Upper lobe of left lung (tissue), 6 donors: Measurements from ENCODE around the gene ADAT2. TPM values are rescaled to one million over a fixed set of nuclear protein-coding genes. Genes with fewer than 3 reads are reported as not detected.

Experiments used
- ATAC-seq, 2 donors: fragments of 200-7000 bp; cut with Tn5 transposase; one replicate each; pipeline ENCODE4 v1.9.1; 2022; ENCODE audit warnings: mild to moderate bottlenecking in 2 of 2, moderate library complexity in 2 of 2; ENCODE audit not compliant: low FRiP score in 2 of 2
- DNase-seq, 2 donors: peaks; one replicate each; pipeline ENCODE4 v3.0.0-alpha.2; 2019 to 2020
- H3K27ac ChIP-seq, 4 donors: fragments of 200-600 bp; sonication (generic); one replicate each; pipeline ENCODE4 v1.5.1; 2016 to 2019
- H3K27me3 ChIP-seq, 4 donors: fragments of 200-600 bp; sonication (generic); one replicate each; pipeline ENCODE4 v1.5.1; 2017 to 2019
- H3K36me3 ChIP-seq, 4 donors: fragments of 200-600 bp; sonication (generic); one replicate each; pipeline ENCODE4 v1.5.1; 2016 to 2019
- H3K4me1 ChIP-seq, 4 donors: fragments of 200-600 bp; sonication (generic); one replicate each; pipeline ENCODE4 v1.5.1; 2018 to 2019
- H3K4me3 ChIP-seq, 4 donors: fragments of 200-600 bp; sonication (generic); one replicate each; pipeline ENCODE4 v1.5.1; 2017 to 2019; ENCODE audit warnings: mild to moderate bottlenecking in 2 of 4, moderate library complexity in 1 of 4
- H3K9me3 ChIP-seq, 4 donors: fragments of 200-600 bp; sonication (generic); one replicate each; pipeline ENCODE4 v1.5.1; 2018 to 2019
- EP300 ChIP-seq, 4 donors: sonication (generic); formaldehyde crosslinking; IDR thresholded peaks; one replicate each; pipeline ENCODE4 v1.5.1; 2017; ENCODE audit warnings: antibody characterized with exemption in 4 of 4, control low read depth in 2 of 4
- POLR2A ChIP-seq, 4 donors: fragments of 450-650 bp; IDR thresholded peaks; one replicate each; pipeline ENCODE4 v1.5.1; 2016 to 2017; ENCODE audit warnings: antibody characterized with exemption in 4 of 4, mild to moderate bottlenecking in 2 of 4
- POLR2AphosphoS5 ChIP-seq, 2 donors: sonication (generic); formaldehyde crosslinking; IDR thresholded peaks; one replicate each; pipeline ENCODE4 v1.5.1; 2017; ENCODE audit warnings: antibody characterized with exemption in 2 of 2
- WGBS, 2 donors: methylation state at CpG; one replicate each; pipeline ENCODE4 v1.1.5; 2017 to 2018; 5-methylcytosine and 5-hydroxymethylcytosine counted together
- total RNA-seq, 6 donors: library from RNA; depleted of rRNA in 4 of 6; stranded (reverse); fragments of >200 nt in 4 of 6; gene quantifications; one replicate each; pipeline versions ENCODE4 v1.1.0 to v1.2.1, GENCODE V29; 2016 to 2021
- TF ChIP-seq, protein P1 (sequence below), 6 experiments: fragments of 450-650 bp in 4 of 6; fragments of 200-600 bp in 2 of 6; sonication (generic) in 2 of 6; IDR thresholded peaks; one replicate each; pipeline ENCODE4 v1.5.1; 2016 to 2019; ENCODE audit warnings: antibody characterized with exemption in 6 of 6
- donor health status: DM: no; HTN: no; CAD: no; lungs with moderate emphysema.
- donor health status: DM: no; HTN: yes; CAD: no; lungs with severe emphysema.

Gene ADAT2
- total RNA-seq, 6 donors from 2014 or later: 4.9 to 11.5 (median 6.8) TPM

DNA sequence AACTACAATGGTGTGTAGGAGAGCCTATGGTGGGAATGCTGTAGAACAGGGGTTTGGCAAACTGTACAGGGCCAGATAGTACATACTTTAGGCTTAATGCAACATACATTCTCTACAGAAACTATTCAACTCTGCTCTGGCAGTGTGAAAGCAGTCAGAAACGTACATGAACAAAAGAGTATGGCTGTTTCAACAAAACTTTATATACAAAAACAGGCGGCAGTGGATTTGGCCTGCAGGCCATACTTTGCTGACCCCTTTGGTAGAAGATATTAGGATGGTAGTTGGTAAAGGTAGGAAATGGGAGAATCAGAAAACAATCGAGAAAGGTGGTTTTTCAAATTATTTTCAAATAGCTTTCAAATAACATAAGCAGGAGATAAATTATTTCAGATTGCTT is 36.3 kb upstream of the ADAT2 start:
- Histone ChIP-seq H3K9me3 (no peaks in the 10 kb centered on the region), H3K4me1 (no peaks in the 10 kb centered on the region), H3K36me3 (peaks cover 0 to 9% (median 0%) of the 10 kb centered on the region in 4 donors), H3K27ac (no peak overlapping the region), H3K4me3 (no peak overlapping the region), H3K27me3 (no peaks in the 10 kb centered on the region)
- no peak for TF ChIP-seq EP300 (IDR thresholded peaks at IDR 0.05)
- TF ChIP-seq, protein P1, sequence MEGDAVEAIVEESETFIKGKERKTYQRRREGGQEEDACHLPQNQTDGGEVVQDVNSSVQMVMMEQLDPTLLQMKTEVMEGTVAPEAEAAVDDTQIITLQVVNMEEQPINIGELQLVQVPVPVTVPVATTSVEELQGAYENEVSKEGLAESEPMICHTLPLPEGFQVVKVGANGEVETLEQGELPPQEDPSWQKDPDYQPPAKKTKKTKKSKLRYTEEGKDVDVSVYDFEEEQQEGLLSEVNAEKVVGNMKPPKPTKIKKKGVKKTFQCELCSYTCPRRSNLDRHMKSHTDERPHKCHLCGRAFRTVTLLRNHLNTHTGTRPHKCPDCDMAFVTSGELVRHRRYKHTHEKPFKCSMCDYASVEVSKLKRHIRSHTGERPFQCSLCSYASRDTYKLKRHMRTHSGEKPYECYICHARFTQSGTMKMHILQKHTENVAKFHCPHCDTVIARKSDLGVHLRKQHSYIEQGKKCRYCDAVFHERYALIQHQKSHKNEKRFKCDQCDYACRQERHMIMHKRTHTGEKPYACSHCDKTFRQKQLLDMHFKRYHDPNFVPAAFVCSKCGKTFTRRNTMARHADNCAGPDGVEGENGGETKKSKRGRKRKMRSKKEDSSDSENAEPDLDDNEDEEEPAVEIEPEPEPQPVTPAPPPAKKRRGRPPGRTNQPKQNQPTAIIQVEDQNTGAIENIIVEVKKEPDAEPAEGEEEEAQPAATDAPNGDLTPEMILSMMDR (IDR thresholded peaks at IDR 0.05): no peak
- no peak for TF ChIP-seq POLR2AphosphoS5 (IDR thresholded peaks at IDR 0.05)
- no peak for TF ChIP-seq POLR2A (IDR thresholded peaks at IDR 0.05)
- WGBS, 2 donors: 90 to 94% methylated on average over 3 of the region's 3 CpGs
- no peak for DNase-seq
- ATAC-seq: no peak

GRCh38 chr6:143485967-143486366 is 35.5 kb upstream of the ADAT2 start:
- no peak for ATAC-seq
- TF ChIP-seq EP300 (IDR thresholded peaks at IDR 0.05) (no peak), POLR2AphosphoS5 (IDR thresholded peaks at IDR 0.05) (no peak), POLR2A (IDR thresholded peaks at IDR 0.05) (no peak)
- TF ChIP-seq, protein P1 (IDR thresholded peaks at IDR 0.05): no peak
- no peak for DNase-seq
- Histone ChIP-seq H3K4me3 (no peak overlapping the region), H3K27ac (no peak overlapping the region), H3K36me3 (peaks cover 0 to 9% (median 0%) of the 10 kb centered on the region in 4 donors), H3K4me1 (no peaks in the 10 kb centered on the region), H3K27me3 (no peaks in the 10 kb centered on the region), H3K9me3 (no peaks in the 10 kb centered on the region)
- 89 to 91% methylated on average over 2 of the region's 2 CpGs for WGBS, 2 donors

DNA sequence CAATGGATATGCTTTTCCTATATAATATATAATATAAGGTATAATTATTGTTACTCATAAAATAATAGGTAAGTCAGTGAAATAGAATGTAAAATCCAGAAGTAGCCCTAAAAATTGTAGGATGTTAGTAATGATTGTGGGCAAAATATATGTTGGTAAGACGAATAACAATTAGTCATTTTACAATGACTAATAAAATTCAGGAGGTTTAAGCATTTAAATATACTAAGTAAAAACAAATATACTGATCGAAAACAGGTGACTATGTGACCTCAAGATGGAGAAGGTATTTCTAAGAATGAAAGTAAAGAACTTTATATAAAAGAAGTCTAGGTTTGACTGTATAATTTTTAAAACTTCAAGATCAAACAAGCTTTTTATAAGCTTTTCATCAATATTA is 32.1 kb upstream of the ADAT2 start:
- no peak for DNase-seq
- H3K4me1 ChIP-seq: no peaks in the 10 kb centered on the region
- TF ChIP-seq POLR2A (IDR thresholded peaks at IDR 0.05): no peak
- TF ChIP-seq, protein P1 (IDR thresholded peaks at IDR 0.05): no peak
- no peak for TF ChIP-seq POLR2AphosphoS5 (IDR thresholded peaks at IDR 0.05)
- no peak for TF ChIP-seq EP300 (IDR thresholded peaks at IDR 0.05)
- ATAC-seq: no peak
- no peak overlapping the region for H3K27ac ChIP-seq
- H3K36me3 ChIP-seq: peaks cover 0 to 28% (median 0%) of the 10 kb centered on the region in 4 donors
- 67 to 94% methylated on average over 2 of the region's 2 CpGs for WGBS, 2 donors
- no peak overlapping the region for H3K4me3 ChIP-seq
- H3K9me3 ChIP-seq: no peaks in the 10 kb centered on the region
- no peaks in the 10 kb centered on the region for H3K27me3 ChIP-seq

- Histone ChIP-seq H3K27me3 (no peaks in the 10 kb centered on the region), H3K36me3 (peaks cover 0 to 54% (median 4%) of the 10 kb centered on the region in 4 donors), H3K9me3 (no peaks in the 10 kb centered on the region), H3K4me3 (no peak overlapping the region), H3K27ac (no peak overlapping the region), H3K4me1 (no peaks in the 10 kb centered on the region)
- no peak for TF ChIP-seq POLR2A (IDR thresholded peaks at IDR 0.05)
- TF ChIP-seq, protein P1 (IDR thresholded peaks at IDR 0.05): no peak
- TF ChIP-seq EP300 (IDR thresholded peaks at IDR 0.05): no peak
- TF ChIP-seq POLR2AphosphoS5 (IDR thresholded peaks at IDR 0.05): no peak
- no peak for ATAC-seq
- whole genome bisulfite sequencing, 2 donors: 92 to 97% methylated on average over 3 of the region's 3 CpGs
- no peak for DNase-seq
These were observed 28.1 kb upstream of the ADAT2 start for GRCh38 chr6:143478479-143479062.

GRCh38 chr6:143476545-143476944 is 26.1 kb upstream of the ADAT2 start:
- Histone ChIP-seq H3K27ac (no peak overlapping the region), H3K9me3 (no peaks in the 10 kb centered on the region), H3K4me1 (no peaks in the 10 kb centered on the region), H3K27me3 (no peaks in the 10 kb centered on the region), H3K4me3 (no peak overlapping the region), H3K36me3 (peaks cover 5 to 74% (median 11%) of the 10 kb centered on the region in 4 donors)
- ATAC-seq (no peak), DNase-seq (no peak)
- WGBS, 2 donors: 90 to 96% methylated on average over 1 of the region's 1 CpG
- TF ChIP-seq, protein P1 (IDR thresholded peaks at IDR 0.05): no peak
- no peak for TF ChIP-seq POLR2AphosphoS5 (IDR thresholded peaks at IDR 0.05)
- TF ChIP-seq EP300 (IDR thresholded peaks at IDR 0.05): no peak
- TF ChIP-seq POLR2A (IDR thresholded peaks at IDR 0.05): no peak
